Stimulated activated effector memory CD8-positive, alpha-beta T cell treated with anti-CD3 and anti-CD28 coated beads, Interleukin-12 subunit alpha, Interleukin-12 subunit beta, amount 100 ng/mL, for 72 hours (primary cell): ENCODE data around the gene TFF1.

Experiments used
- ATAC-seq: fragments of 150-1000 bp; cut with Tn5 transposase; 2 replicates; pipeline ENCODE4 v1.10.0; 2021
- DNase-seq, 2 donors: peaks; one replicate each; pipeline ENCODE4 v3.0.0; 2021 to 2022; ENCODE audit warnings: low spot score in 2 of 2
- H3K27ac Mint-ChIP-seq: one replicate; pipeline ENCODE4 v1.8.0; 2022; ENCODE audit warnings: mild to moderate bottlenecking, mixed read lengths
- H3K36me3 Mint-ChIP-seq: one replicate; pipeline ENCODE4 v1.8.0; 2022; ENCODE audit warnings: mild to moderate bottlenecking, mixed read lengths
- H3K4me1 Mint-ChIP-seq: one replicate; pipeline ENCODE4 v1.8.0; 2022; ENCODE audit warnings: mixed read lengths
- H3K4me3 Mint-ChIP-seq: one replicate; pipeline ENCODE4 v1.8.0; 2022; ENCODE audit warnings: mild to moderate bottlenecking, mixed read lengths
- H3K9me3 Mint-ChIP-seq: one replicate; pipeline ENCODE4 v1.8.0; 2022; ENCODE audit warnings: mixed read lengths

TFF1 gene

DNA sequence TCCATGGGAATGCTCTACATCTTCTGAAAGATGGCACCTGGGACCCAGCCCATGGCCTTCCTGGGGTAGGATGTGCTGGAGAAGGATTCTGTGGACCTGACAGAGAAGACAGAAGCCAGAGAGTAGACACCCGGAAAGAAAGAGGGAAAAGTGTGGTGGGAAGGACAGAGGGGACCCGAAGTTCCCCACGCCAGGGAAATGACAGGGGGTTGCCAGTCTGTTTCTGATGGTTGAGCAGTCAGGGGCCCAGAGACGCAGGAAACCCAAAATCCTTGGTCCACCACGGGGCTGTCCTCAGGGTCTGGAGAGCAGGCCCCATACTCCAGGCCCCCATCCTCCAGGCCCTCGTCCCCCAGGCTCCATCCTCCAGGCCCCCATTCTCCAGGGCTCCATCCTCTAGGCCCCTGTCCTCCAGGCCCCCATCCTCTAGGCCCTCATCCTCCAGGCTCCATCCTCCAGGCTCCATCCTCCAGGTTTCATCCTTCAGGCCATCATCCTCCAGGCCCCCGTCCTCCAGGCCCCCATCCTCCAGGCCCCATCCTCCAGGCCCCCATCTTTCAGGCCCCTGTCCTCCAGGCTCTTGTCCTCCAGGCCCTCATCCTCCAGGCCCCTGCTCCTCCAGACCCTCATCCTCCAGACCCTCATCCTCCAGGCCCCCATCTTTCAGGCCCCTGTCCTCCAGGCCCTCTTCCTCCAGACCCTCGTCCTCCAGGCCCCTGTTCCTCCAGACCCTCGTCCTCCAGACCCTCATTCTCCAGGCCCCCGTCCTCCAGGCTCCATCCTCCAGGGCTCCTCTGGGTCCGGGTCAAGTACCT lies 14.5 kb downstream of the TFF1 start:
- Mint-ChIP-seq H3K36me3 (no peaks in the 10 kb centered on the region), H3K4me3 (no peak overlapping the region), H3K9me3 (peaks cover 8% of the 10 kb centered on the region), H3K4me1 (peaks cover 6% of the 10 kb centered on the region), H3K27ac (peak overlapping the region; percentile 80)
- ATAC-seq (no peak), DNase-seq (no peak)

DNA sequence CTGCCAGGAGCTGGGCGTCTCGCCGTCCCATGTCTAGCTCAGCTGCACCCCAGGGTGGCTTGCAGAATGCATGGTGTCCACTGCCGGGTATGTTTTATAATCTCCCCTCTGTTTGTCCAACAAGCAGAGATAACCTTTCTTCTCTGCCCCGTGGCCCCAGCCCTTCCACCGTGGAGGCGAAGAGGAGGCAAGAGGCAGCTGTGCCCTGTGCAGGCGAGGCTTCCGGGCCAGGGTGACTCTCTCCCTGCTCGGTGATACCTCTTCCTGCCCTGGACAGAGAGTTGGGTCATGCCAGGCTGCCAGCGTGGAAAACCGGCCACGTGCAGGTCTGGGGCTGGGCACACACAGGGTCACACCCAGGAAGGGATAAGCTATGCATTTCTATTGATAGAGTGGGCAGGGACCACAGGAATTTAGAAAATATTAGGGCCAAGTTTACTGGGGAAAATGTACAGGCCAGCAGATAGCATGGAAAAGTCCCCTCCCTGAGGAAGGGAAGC lies 15.4 kb downstream of the TFF1 start, which contains the start of gene TFF2:
TFF2 (minus strand) TSS at position 68 of the 500 bp plus-strand sequence; CDS start at position 31, 37 bp downstream.
- H3K4me1 Mint-ChIP-seq: peaks cover 6% of the 10 kb centered on the region
- H3K4me3 Mint-ChIP-seq: no peak within 1 kb of the TSS
- peaks cover 8% of the 10 kb centered on the region for H3K9me3 Mint-ChIP-seq
- peak within 1 kb of the TSS; percentile 50 for H3K27ac Mint-ChIP-seq
- DNase-seq (no peak), ATAC-seq (no peak)
- no peaks in the 10 kb centered on the region for H3K36me3 Mint-ChIP-seq

DNA sequence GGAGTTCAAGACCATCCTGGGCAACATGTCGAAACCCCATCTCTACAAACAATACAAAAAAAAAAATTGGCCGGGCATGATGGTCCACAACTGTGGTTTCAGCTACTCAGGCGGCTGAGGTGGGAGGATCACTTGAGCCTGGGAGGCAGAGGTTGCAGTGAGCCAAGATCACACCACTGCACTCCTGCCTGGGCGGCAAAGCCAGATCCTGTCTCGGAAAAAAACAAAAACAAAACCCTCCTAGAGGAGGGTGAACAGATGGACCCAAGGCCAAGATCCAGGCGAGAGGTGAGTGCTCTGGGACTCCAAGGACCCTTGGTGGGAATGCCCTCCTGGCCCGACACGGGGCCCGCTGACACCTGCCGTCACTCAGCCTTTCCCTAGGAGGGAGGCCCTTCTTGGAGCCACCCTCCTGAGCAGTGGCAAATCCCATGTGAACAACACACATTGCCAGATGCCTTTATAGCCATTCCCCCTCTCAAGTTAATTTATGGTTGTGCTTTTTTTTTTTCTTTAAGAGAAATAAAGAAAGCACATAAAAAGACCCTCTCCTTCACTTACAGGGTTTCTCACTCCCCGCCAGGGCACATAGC lies 15.9 kb downstream of the TFF1 start:
- H3K36me3 Mint-ChIP-seq: no peaks in the 10 kb centered on the region
- H3K4me3 Mint-ChIP-seq: no peak overlapping the region
- DNase-seq: no peak
- peaks cover 6% of the 10 kb centered on the region for H3K4me1 Mint-ChIP-seq
- H3K9me3 Mint-ChIP-seq: peaks cover 8% of the 10 kb centered on the region
- ATAC-seq: no peak
- peak overlapping the region; percentile 50 for H3K27ac Mint-ChIP-seq

DNA sequence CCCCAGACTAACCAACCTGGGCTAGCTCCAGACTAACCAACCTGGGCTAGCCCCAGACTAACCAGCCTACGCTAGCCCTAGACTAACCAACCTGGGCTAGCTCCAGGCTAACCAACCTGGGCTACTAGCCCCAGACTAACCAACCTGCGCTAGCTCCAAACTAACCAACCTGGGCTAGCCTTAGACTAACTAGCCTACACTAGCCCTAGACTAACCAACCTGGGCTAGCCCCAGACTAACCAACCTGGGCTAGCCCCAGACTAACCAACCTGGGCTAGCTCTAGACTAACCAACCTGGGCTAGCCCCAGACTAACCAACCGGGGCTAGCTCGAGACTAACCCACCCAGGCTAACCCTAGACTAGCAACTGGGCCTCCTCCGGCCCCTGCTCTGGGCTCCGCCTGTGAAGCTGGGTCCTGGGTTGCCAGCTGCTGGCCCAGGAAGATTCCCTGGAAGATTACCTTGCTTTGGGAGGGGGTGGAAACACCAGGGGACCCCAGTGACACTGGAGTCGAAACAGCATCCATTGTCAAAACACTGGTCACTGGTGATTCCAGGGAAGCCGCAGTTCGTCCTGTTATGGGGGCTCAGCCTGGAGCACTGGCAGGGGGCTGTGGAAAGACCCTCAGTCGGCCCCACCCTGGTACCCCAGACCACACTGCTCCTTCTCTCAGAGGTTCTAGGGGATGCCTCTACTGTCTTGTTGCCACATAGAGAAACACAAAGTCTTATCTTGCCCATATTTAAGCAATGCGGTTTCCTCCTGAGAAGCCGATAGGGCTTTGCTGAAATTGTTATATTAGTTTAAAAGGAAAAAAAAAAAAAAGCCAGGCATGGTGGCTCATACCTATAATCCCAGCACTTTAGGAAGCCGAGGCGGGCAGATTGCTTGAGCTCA lies 16.7 kb downstream of the TFF1 start:
- DNase-seq (no peak), ATAC-seq (no peak)
- peaks cover 6% of the 10 kb centered on the region for H3K4me1 Mint-ChIP-seq
- peaks cover 3% of the 10 kb centered on the region for H3K9me3 Mint-ChIP-seq
- no peaks in the 10 kb centered on the region for H3K36me3 Mint-ChIP-seq
- H3K4me3 Mint-ChIP-seq: no peak overlapping the region
- no peak overlapping the region for H3K27ac Mint-ChIP-seq

DNA sequence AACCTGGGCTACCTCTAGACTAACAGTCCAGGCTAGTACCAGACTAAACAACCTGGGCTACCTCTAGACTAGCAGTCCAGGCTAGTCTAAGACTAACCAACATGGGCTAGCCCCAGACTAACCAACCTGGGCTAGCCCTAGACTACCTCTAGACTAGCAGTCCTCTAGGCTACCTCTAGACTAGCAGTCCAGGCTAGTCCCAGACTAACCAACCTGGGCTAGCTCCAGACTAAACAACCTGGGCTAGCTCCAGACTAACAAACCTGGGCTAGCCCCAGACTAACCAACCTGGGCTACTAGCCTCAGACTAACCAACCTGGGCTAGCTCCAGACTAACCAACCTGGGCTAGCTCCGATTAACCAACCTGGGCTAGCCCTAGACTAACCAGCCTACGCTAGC lies 17.6 kb downstream of the TFF1 start:
- DNase-seq (no peak), ATAC-seq (no peak)
- H3K9me3 Mint-ChIP-seq: no peaks in the 10 kb centered on the region
- H3K4me3 Mint-ChIP-seq: no peak overlapping the region
- peaks cover 6% of the 10 kb centered on the region for H3K4me1 Mint-ChIP-seq
- H3K27ac Mint-ChIP-seq: no peak overlapping the region
- H3K36me3 Mint-ChIP-seq: no peaks in the 10 kb centered on the region

DNA sequence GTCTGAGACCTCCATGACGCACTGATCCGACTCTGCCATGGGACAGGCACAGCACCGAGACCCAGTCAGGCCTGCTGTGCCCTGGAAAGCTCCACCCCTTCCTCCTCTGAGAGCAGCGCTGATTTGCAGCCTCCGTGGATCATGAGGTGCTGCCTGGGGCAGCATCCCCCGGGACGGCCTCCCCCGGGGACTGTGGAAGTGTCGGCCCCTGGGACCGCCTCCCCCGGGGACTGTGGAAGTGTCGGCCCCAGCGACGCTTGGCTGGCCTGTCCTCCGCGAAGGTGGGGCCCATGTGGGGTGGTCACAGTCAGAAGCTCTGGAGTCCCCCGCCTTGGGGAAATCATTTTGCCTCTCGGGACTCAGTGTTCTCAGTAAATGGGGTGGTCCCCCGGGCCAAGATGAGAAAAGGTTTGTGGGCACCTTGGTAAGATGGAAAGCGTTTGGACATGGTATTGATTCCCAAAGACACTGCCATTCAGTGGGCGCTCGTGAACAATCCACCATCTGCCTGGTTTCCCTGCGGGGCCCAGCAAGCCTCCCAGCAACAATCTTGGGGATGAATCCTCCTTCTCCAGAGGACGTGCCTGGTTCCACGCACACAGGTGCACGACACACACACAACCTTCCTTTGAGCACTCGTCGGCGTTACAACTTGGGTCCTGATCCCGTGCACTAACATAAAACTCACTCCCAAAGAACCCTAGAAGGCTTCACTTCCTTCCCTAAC lies 18.6 kb downstream of the TFF1 start:
- ATAC-seq: no peak

DNA sequence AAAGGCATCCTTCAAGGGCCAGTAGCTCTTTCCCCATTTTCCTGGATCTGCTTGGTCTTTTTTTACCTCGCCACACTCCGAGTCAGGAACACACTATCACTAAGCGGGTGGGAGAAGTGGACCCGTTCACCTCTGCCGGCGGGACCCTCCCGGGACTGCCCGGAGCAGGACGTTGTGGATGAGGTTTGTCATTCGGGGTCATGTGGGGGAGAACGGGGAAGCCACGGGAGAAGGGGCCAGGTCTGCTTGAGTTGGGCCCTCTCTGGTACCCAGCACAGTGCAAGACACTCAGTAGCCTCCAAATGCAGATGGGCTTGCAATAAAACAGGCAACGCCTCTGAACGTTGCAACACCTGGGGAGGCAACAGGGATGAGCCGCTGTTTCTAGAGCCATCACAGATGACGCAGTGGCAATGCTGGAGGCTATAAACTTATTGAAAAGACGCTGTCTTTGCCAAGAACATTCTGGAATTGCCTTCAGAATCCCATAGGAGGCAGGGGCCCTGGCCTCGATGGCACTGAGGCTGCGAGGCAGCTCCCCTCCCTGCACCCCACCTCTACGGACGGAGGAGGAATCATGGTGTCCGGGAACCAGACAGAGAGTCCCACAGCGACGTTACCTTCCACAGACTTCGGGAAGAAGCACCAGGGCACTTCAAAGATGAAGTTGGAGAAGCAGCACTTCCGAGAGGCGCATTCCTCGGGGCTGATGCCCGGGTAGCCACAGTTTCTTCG lies 19.3 kb downstream of the TFF1 start:
- Mint-ChIP-seq H3K4me1 (no peaks in the 10 kb centered on the region), H3K4me3 (no peak overlapping the region), H3K36me3 (no peaks in the 10 kb centered on the region), H3K27ac (no peak overlapping the region), H3K9me3 (no peaks in the 10 kb centered on the region)
- ATAC-seq (no peak), DNase-seq (no peak)

More for the DNA sequence above, 18.6 kb downstream of the TFF1 start:
- Mint-ChIP-seq H3K27ac (no peak overlapping the region), H3K4me3 (no peak overlapping the region), H3K9me3 (no peaks in the 10 kb centered on the region), H3K4me1 (no peaks in the 10 kb centered on the region), H3K36me3 (no peaks in the 10 kb centered on the region)
- no peak for DNase-seq

DNA sequence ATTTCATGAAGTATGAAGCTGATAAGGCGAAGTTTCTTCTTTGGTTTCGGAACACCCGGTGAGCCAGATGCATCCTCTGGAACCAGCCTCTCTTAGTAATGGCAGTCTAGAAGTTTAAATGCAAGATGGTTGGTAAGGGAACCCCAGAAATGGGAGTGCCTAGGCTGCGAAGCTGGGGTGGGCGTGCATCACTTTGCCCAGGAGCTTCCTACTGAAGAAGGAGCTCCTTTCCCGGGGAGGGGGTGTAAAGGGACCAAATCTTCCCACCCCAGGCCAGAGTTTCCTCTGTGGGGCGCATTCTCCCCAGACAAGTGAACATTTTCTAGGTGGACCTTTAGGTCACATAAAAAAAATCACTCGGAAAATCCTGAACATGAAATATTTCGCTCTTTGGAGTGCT lies 19.9 kb downstream of the TFF1 start:
- DNase-seq (no peak), ATAC-seq (no peak)
- Mint-ChIP-seq H3K36me3 (no peaks in the 10 kb centered on the region), H3K4me3 (no peak overlapping the region), H3K9me3 (no peaks in the 10 kb centered on the region), H3K4me1 (no peaks in the 10 kb centered on the region), H3K27ac (no peak overlapping the region)

DNA sequence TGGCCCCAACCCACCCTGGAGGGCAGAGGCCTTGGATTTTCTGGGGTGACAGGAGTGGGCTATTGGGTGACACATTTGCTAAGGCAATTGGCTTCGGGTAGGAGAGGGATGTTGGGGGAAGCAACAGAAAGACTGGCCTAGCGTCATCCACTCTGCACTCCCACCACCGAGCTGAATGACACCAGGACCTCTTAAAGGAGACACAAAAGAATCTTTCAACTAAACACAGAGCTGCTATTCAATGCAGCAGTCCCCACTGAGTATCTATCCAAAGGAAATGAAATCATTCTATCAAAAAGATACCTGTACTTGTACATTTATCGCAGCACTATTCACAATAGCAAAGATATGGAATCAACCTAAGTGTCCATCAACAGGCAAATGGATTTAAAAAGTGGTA lies 21.7 kb downstream of the TFF1 start:
- H3K36me3 Mint-ChIP-seq: no peaks in the 10 kb centered on the region
- no peaks in the 10 kb centered on the region for H3K4me1 Mint-ChIP-seq
- no peak overlapping the region for H3K27ac Mint-ChIP-seq

DNA sequence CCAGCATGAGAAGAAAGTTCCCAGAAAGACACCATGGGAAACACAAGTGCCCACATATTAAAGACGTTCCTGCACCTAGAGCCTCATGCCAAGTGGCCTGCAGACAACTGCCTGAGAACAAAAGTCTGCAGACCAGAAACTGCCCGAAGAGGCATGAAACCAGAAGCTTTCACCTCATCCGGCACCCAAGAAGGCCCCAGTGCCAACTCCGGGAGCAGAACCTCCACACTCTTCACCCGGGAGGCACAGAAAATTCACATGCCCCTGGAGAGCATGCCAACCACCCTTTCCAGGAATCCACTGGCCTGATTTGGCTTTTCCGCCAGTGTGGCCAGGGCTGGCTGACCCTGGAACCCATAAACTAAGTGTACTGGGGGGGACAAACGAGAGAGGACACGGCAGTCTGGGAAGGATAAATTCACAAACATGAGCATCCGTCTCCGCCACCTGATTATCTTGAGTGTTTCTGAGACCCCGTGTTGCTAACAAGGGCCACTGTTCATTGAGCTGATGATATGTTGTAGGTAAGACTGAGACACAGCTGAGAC lies 22.3 kb downstream of the TFF1 start:
- Mint-ChIP-seq H3K4me1 (peaks cover 6% of the 10 kb centered on the region), H3K27ac (no peak overlapping the region), H3K4me3 (no peak overlapping the region), H3K36me3 (no peaks in the 10 kb centered on the region), H3K9me3 (no peaks in the 10 kb centered on the region)
- ATAC-seq: no peak
- DNase-seq: no peak

More for the DNA sequence above, 21.7 kb downstream of the TFF1 start:
- ATAC-seq (no peak), DNase-seq (no peak)
- Mint-ChIP-seq H3K9me3 (no peaks in the 10 kb centered on the region), H3K4me3 (no peak overlapping the region)

DNA sequence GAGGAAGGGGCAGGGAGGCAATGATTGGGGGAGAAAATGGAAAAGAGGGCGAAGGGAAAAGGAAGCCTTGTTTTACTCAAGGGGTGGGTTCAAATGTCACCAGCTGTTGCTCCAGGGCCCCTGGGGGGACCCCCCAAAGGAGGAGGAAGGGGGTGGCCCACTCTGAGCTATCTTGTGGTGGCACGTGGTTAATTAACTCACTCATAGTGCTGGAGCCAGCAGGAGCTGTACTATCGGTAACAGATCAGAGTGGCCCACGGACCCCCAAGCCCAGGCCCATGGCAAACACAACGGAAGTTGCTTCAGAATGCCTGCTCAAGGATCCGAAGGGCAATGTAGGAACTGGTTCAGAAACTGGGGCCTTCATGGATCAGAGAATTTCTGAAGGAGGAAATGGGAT lies 22.8 kb downstream of the TFF1 start:
- DNase-seq (no peak), ATAC-seq (no peak)
- Mint-ChIP-seq H3K4me1 (peaks cover 11% of the 10 kb centered on the region), H3K4me3 (no peak overlapping the region), H3K36me3 (no peaks in the 10 kb centered on the region), H3K27ac (no peak overlapping the region), H3K9me3 (no peaks in the 10 kb centered on the region)

DNA sequence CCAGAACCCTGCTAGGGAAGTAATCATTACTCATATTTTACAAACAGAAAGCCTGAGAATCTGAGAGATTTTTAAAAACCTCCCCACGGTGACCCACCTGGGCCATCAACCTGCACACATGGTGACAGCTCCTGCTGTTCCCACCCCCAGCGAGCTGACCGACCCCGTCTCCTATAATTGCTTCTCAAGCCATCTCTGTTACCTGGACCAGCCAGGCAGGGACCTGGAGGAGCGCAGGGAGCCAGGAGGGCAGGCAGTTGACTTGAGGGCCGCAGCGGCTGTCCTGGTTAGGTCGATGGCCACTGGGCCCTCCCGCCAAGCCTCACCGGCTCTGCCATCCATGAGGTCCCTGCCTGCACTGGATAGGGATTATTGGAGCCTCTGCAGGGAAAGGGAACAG lies 23.2 kb downstream of the TFF1 start:
- H3K4me1 Mint-ChIP-seq: peaks cover 15% of the 10 kb centered on the region
- H3K9me3 Mint-ChIP-seq: no peaks in the 10 kb centered on the region
- ATAC-seq (no peak), DNase-seq (no peak)
- H3K36me3 Mint-ChIP-seq: no peaks in the 10 kb centered on the region
- no peak overlapping the region for H3K27ac Mint-ChIP-seq
- H3K4me3 Mint-ChIP-seq: no peak overlapping the region

DNA sequence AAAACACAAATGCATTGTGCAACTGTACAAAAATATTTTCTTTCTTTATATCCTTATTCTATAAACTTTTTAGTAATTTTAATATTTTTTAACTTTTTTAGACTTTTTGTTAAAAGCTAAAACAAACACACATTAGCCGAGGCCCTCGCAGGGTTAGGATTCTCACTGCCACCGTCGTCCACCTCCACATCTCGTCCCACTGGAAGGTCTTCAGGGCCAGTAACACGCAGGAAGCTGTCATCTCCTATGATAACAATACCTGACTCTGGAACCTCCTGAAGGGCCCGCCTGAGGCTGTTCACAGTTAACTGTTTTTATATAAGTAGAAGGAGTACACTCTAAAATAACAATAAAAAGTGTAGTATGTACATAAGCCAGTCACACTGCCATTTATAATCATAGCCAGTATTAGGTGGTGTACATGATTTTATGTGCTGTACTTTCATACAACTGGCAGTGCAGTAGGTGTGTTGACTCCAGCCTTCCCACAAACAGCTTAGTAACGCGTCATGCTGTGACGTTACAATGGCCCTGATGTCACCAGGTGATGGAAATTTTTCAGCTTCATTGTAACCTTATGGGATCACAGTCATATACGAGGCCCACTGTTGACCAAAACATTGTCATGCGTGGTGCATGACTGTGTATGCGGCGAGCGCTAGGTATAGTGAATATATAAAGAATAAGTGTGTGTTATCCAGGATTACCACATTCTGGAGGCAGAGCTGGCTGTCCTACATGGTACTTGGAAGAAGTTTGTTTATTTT lies 24.4 kb downstream of the TFF1 start:
- Mint-ChIP-seq H3K27ac (no peak overlapping the region), H3K9me3 (no peaks in the 10 kb centered on the region), H3K36me3 (no peaks in the 10 kb centered on the region), H3K4me1 (peaks cover 24% of the 10 kb centered on the region), H3K4me3 (no peak overlapping the region)
- ATAC-seq: no peak
- DNase-seq: no peak
